SK-N-SH (cell line): ENCODE data around the gene FRS2. TPM values are rescaled to one million over a fixed set of nuclear protein-coding genes. Genes with fewer than 3 reads are reported as not detected.

ENCODE experiments used
- CTCF ChIA-PET: fragments of 300-600, 350-600 bp; formaldehyde crosslinking; extraction: SDS; loops from one replicate; lab custom pipeline; 2021; lab: Yijun Ruan, JAX
- POLR2A ChIA-PET: fragments of 350-600 bp; sonication (Branson Sonifier 250); formaldehyde crosslinking; extraction: SDS; loops from one replicate; lab custom pipeline; 2020; ENCODE audit warnings: antibody characterized with exemption, inconsistent platforms; lab: Yijun Ruan, JAX
- DNase-seq: peaks from one replicate; pipeline ENCODE4 v3.0.0; 2012
- H2AFZ ChIP-seq: fragments of 200-600 bp; sonication (generic); 2 replicates; pipeline ENCODE4 v1.8.1; 2016; ENCODE audit warnings: antibody characterized with exemption, mild to moderate bottlenecking, low read depth
- H3F3A ChIP-seq: fragments of 200-600 bp; sonication (generic); replicated peaks from 2 replicates; pipeline ENCODE3; 2016; ENCODE audit warnings: antibody characterized with exemption, mild to moderate bottlenecking; ENCODE audit not compliant: insufficient read depth
- H3K27ac ChIP-seq, 2 experiments: fragments of 200-500 bp in 1 of 2; fragments of 200-600 bp in 1 of 2; sonication (Bioruptor generic) in 1 of 2; sonication (generic), shearing (Covaris generic) in 1 of 2; 2 replicates each; pipeline versions ENCODE4 v1.5.1 to v1.6.1; 2014 to 2016; ENCODE audit warnings: low read depth in 2 of 2, inconsistent platforms in 1 of 2, low read length in 1 of 2, mild to moderate bottlenecking in 1 of 2, mixed read lengths in 1 of 2
- H3K27me3 ChIP-seq: fragments of 200-600 bp; sonication (generic), shearing (Covaris generic); 2 replicates; pipeline ENCODE4 v1.6.1; 2016; ENCODE audit warnings: mixed run types; ENCODE audit not compliant: insufficient read depth
- H3K36me3 ChIP-seq, 2 experiments: fragments of 200-500 bp in 1 of 2; fragments of 200-600 bp in 1 of 2; sonication (Bioruptor generic) in 1 of 2; sonication (generic) in 1 of 2; replicated peaks in 1 of 2; 2 replicates each; pipeline versions ENCODE3 to v1.5.1; 2014 to 2016; ENCODE audit warnings: low read length in 1 of 2, mild to moderate bottlenecking in 1 of 2; ENCODE audit not compliant: insufficient read depth in 2 of 2, control insufficient read depth in 1 of 2
- H3K4me1 ChIP-seq, 2 experiments: fragments of 200-500 bp in 1 of 2; fragments of 200-600 bp in 1 of 2; sonication (Bioruptor generic) in 1 of 2; sonication (generic), shearing (Covaris generic) in 1 of 2; 2 replicates each; pipeline versions ENCODE4 v1.5.1 to v1.6.1; 2014 to 2016; ENCODE audit warnings: low read depth in 1 of 2, low read length in 1 of 2, mixed run types in 1 of 2; ENCODE audit not compliant: insufficient read depth in 2 of 2, control insufficient read depth in 1 of 2
- H3K4me2 ChIP-seq: fragments of 200-600 bp; sonication (generic), shearing (Covaris generic); 2 replicates; pipeline ENCODE4 v1.6.1; 2017; ENCODE audit warnings: mixed run types
- H3K4me3 ChIP-seq, 2 experiments: fragments of 200-500 bp in 1 of 2; fragments of 200-600 bp in 1 of 2; sonication (Bioruptor generic) in 1 of 2; sonication (generic), shearing (Covaris generic) in 1 of 2; 2 replicates each; pipeline versions ENCODE4 v1.5.1 to v1.8.1; 2014 to 2016; ENCODE audit warnings: low read depth in 2 of 2, inconsistent platforms in 1 of 2, low read length in 1 of 2, mild to moderate bottlenecking in 1 of 2, mixed read lengths in 1 of 2, moderate library complexity in 1 of 2
- H3K79me2 ChIP-seq: fragments of 200-600 bp; sonication (generic); 2 replicates; pipeline ENCODE4 v1.8.1; 2017; ENCODE audit warnings: mild to moderate bottlenecking; ENCODE audit not compliant: insufficient read depth
- H3K9ac ChIP-seq: fragments of 200-600 bp; sonication (generic); 2 replicates; pipeline ENCODE4 v1.6.1; 2017; ENCODE audit warnings: mixed run types
- H3K9me2 ChIP-seq: fragments of 200-600 bp; sonication (generic); 2 replicates; pipeline ENCODE4 v1.6.1; 2017; ENCODE audit warnings: mixed run types
- H3K9me3 ChIP-seq: fragments of 200-600 bp; sonication (generic); 2 replicates; pipeline ENCODE4 v1.6.1; 2017; ENCODE audit warnings: mixed run types, mild to moderate bottlenecking, moderate library complexity
- H4K20me1 ChIP-seq: fragments of 200-600 bp; sonication (generic); 2 replicates; pipeline ENCODE4 v1.6.1; 2017; ENCODE audit warnings: mild to moderate bottlenecking, mixed run types; ENCODE audit not compliant: insufficient read depth
- CTCF ChIP-seq: fragments of 200-600 bp; sonication (generic); IDR thresholded peaks from 2 replicates; pipeline ENCODE4 v1.6.1; 2017; ENCODE audit warnings: antibody characterized with exemption, mild to moderate bottlenecking, moderate library complexity
- EP300 ChIP-seq, 2 experiments: IDR thresholded peaks; 2 replicates each; pipeline versions ENCODE4 v1.4.0 to v1.6.1; 2012; ENCODE audit warnings: borderline replicate concordance in 1 of 2, low read depth in 1 of 2, low read length in 1 of 2
- EZH2phosphoT487 ChIP-seq: fragments of 200-600 bp; sonication (generic); IDR thresholded peaks from 2 replicates; pipeline ENCODE4 v1.6.1; 2017; ENCODE audit warnings: low read depth, mixed run types, mild to moderate bottlenecking, antibody characterized with exemption, moderate library complexity, borderline replicate concordance
- FOXJ3 ChIP-seq: sonication (generic); formaldehyde crosslinking; IDR thresholded peaks from 2 replicates; pipeline ENCODE4 v1.5.1; 2020; ENCODE audit warnings: mild to moderate bottlenecking, missing genetic modification reagents
- FOXM1 ChIP-seq: IDR thresholded peaks from 2 replicates; pipeline ENCODE4 v1.4.0; 2012; ENCODE audit warnings: low read depth, mild to moderate bottlenecking
- GATA2 ChIP-seq: sonication (generic); formaldehyde crosslinking; IDR thresholded peaks from 2 replicates; pipeline ENCODE4 v1.5.0; 2020; ENCODE audit warnings: mild to moderate bottlenecking, missing genetic modification reagents
- JUND ChIP-seq: IDR thresholded peaks from 2 replicates; pipeline ENCODE4 v1.4.0; 2012
- MAX ChIP-seq: IDR thresholded peaks from 2 replicates; pipeline ENCODE4 v1.4.0; 2012; ENCODE audit warnings: low read depth
- NFIC ChIP-seq: IDR thresholded peaks from 2 replicates; pipeline ENCODE4 v1.4.0; 2012; ENCODE audit warnings: borderline replicate concordance
- POLR2AphosphoS5 ChIP-seq: IDR thresholded peaks from 2 replicates; pipeline ENCODE4 v1.6.1; 2012; ENCODE audit warnings: low read depth, low read length
- RFX5 ChIP-seq: IDR thresholded peaks from 2 replicates; pipeline ENCODE4 v1.6.1; 2012; ENCODE audit warnings: mild to moderate bottlenecking, improper control_type of control experiment, low read length
- SIN3A ChIP-seq: IDR thresholded peaks from 2 replicates; pipeline ENCODE4 v1.6.1; 2012; ENCODE audit warnings: low read depth, mild to moderate bottlenecking, low read length, moderate library complexity, borderline replicate concordance
- SMC3 ChIP-seq: IDR thresholded peaks from 2 replicates; pipeline ENCODE4 v1.6.1; 2012; ENCODE audit warnings: low read depth, low read length, improper control_type of control experiment
- TAF1 ChIP-seq: IDR thresholded peaks from 2 replicates; pipeline ENCODE4 v1.6.1; 2012; ENCODE audit warnings: low read depth, mild to moderate bottlenecking, low read length, moderate library complexity, borderline replicate concordance
- TCF12 ChIP-seq: IDR thresholded peaks from 2 replicates; pipeline ENCODE4 v1.4.0; 2012
- USF1 ChIP-seq: IDR thresholded peaks from 2 replicates; pipeline ENCODE4 v1.4.0; 2012; ENCODE audit warnings: low read depth, borderline replicate concordance
- YY1 ChIP-seq: IDR thresholded peaks from 2 replicates; pipeline ENCODE4 v1.4.0; 2012; ENCODE audit warnings: low read depth, mild to moderate bottlenecking
- WGBS: methylation state at CpG from one replicate; pipeline ENCODE4 v1.1.6; 2017; ENCODE audit warnings: low lambda C conversion rate; 5-methylcytosine and 5-hydroxymethylcytosine counted together
- polyA plus RNA-seq, 3 experiments: library from polyadenylated mRNA; depleted of rRNA; stranded (reverse); fragments of >200 nt; gene quantifications; 2 replicates each; pipeline ENCODE4 v1.2.3, GENCODE V29; 2012
- TF ChIP-seq, protein P1 (sequence below): IDR thresholded peaks from 2 replicates; pipeline ENCODE4; 2012
- TF ChIP-seq, protein P2 (sequence below): fragments of 150-350 bp; IDR thresholded peaks from 2 replicates; pipeline ENCODE4 v1.6.1; 2017; ENCODE audit warnings: antibody characterized with exemption, low read length, low read depth, borderline replicate concordance

Gene FRS2
- polyA plus RNA-seq, 1 of the 3 experiments (the other 2 are of a cell fraction) = 7.1 TPM

GRCh38 chr12:69544087-69544486 is 73.9 kb downstream of the FRS2 start:
- peaks cover 4 to 25% of the 10 kb centered on the region in 2 experiments for H3K36me3 ChIP-seq
- peaks cover 11% of the 10 kb centered on the region; the same call in 1 of the 2 replicates for H3K9me3 ChIP-seq
- no peaks in the 10 kb centered on the region for H3K9me2 ChIP-seq
- TF ChIP-seq TCF12 (no peak), FOXM1 (no peak), MAX (no peak), FOXJ3 (CRISPR knock-in tag) (no peak), EP300 (IDR thresholded peaks at IDR 0.05; ENCODE audit: borderline replicate concordance in 1 of 2, low read depth in 1 of 2, low read length in 1 of 2) (no peak), POLR2AphosphoS5 (no peak), CTCF (no peak), GATA2 (CRISPR knock-in tag) (no peak), EZH2phosphoT487 (no peak)
- TF ChIP-seq, protein P1, sequence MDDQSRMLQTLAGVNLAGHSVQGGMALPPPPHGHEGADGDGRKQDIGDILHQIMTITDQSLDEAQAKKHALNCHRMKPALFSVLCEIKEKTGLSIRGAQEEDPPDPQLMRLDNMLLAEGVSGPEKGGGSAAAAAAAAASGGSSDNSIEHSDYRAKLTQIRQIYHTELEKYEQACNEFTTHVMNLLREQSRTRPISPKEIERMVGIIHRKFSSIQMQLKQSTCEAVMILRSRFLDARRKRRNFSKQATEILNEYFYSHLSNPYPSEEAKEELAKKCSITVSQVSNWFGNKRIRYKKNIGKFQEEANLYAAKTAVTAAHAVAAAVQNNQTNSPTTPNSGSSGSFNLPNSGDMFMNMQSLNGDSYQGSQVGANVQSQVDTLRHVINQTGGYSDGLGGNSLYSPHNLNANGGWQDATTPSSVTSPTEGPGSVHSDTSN = no peak
- TF ChIP-seq, all 33 proteins: peak for 0
- no peak for DNase-seq
- Histone ChIP-seq H3K4me2 (no peak overlapping the region), H2AFZ (no peak overlapping the region), H3K27ac (no peak overlapping the region), H3K27me3 (no peaks in the 10 kb centered on the region), H4K20me1 (peaks cover 9% of the 10 kb centered on the region; the same call in 1 of the 2 replicates), H3K9ac (no peak overlapping the region), H3K4me1 (no peaks in the 10 kb centered on the region), H3K79me2 (peaks cover 43% of the 10 kb centered on the region), H3K4me3 (no peak overlapping the region), H3F3A (peaks cover 18% of the 10 kb centered on the region)
- POLR2A ChIA-PET = no interaction called here
- WGBS = 96% methylated on average over 1 of the region's 1 CpG
- CTCF ChIA-PET = no interaction called here

GRCh38 chr12:69545081-69545480 is 74.9 kb downstream of the FRS2 start:
- Histone ChIP-seq H3K4me2 (no peak overlapping the region), H3K27me3 (no peaks in the 10 kb centered on the region), H3K4me1 (no peaks in the 10 kb centered on the region), H3K9me2 (no peaks in the 10 kb centered on the region), H3K27ac (no peak overlapping the region), H3F3A (peaks cover 23% of the 10 kb centered on the region), H2AFZ (no peak overlapping the region), H3K79me2 (peaks cover 36% of the 10 kb centered on the region), H3K4me3 (no peak overlapping the region), H4K20me1 (peaks cover 9% of the 10 kb centered on the region; the same call in 1 of the 2 replicates), H3K9me3 (peaks cover 11% of the 10 kb centered on the region; the same call in 1 of the 2 replicates), H3K36me3 (peaks cover 4 to 25% of the 10 kb centered on the region in 2 experiments), H3K9ac (no peak overlapping the region)
- 94% methylated on average over 1 of the region's 1 CpG for WGBS
- ChIA-PET CTCF (no interaction called here), POLR2A (no interaction called here)
- no peak for DNase-seq
- TF ChIP-seq NFIC (no peak), RFX5 (no peak), JUND (no peak), CTCF (no peak), USF1 (no peak), EP300 (IDR thresholded peaks at IDR 0.05; ENCODE audit: borderline replicate concordance in 1 of 2, low read depth in 1 of 2, low read length in 1 of 2) (no peak), TAF1 (no peak), SIN3A (no peak), SMC3 (no peak), YY1 (no peak)
- TF ChIP-seq, protein P1 = no peak
- TF ChIP-seq, protein P2, sequence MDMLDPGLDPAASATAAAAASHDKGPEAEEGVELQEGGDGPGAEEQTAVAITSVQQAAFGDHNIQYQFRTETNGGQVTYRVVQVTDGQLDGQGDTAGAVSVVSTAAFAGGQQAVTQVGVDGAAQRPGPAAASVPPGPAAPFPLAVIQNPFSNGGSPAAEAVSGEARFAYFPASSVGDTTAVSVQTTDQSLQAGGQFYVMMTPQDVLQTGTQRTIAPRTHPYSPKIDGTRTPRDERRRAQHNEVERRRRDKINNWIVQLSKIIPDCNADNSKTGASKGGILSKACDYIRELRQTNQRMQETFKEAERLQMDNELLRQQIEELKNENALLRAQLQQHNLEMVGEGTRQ = no peak
